Heart left ventricle (tissue), 16 donors: ENCODE data around the gene RHOH. TPM values are rescaled to one million over a fixed set of nuclear protein-coding genes. Genes with fewer than 3 reads are reported as not detected.
A peak's percentile ranks its signal among the peaks of the same experiment; 100 is the strongest.

Experiments
- ATAC-seq, 4 donors: fragments of 200-7000 bp; cut with Tn5 transposase; one replicate each; pipeline ENCODE4 v1.9.1; 2020 to 2022; ENCODE audit warnings: moderate library complexity in 4 of 4, mild to moderate bottlenecking in 3 of 4, moderate number of reproducible peaks in 1 of 4
- DNase-seq, 5 donors: peaks; one replicate each; pipeline ENCODE4 v3.0.0-alpha.2; 2020
- H3K27ac ChIP-seq, 12 donors: fragments of 200-600 bp; sonication (generic) in 4 of 12; one replicate each; pipeline versions ENCODE4 v1.5.0 to v1.8.0; 2016 to 2022; ENCODE audit warnings: mild to moderate bottlenecking in 2 of 12
- H3K27me3 ChIP-seq, 9 donors: fragments of 200-600 bp; sonication (generic) in 2 of 9; one replicate each; pipeline versions ENCODE4 v1.5.1 to v1.8.0; 2016 to 2022; ENCODE audit warnings: mild to moderate bottlenecking in 3 of 9
- H3K36me3 ChIP-seq, 9 donors: fragments of 200-600 bp; sonication (generic) in 2 of 9; one replicate each; pipeline versions ENCODE4 v1.5.0 to v1.8.0; 2018 to 2022; ENCODE audit warnings: mild to moderate bottlenecking in 2 of 9
- H3K4me1 ChIP-seq, 12 donors: fragments of 200-600 bp; sonication (generic) in 4 of 12; one replicate each; pipeline versions ENCODE4 v1.5.0 to v1.8.0; 2016 to 2022; ENCODE audit warnings: mild to moderate bottlenecking in 3 of 12
- H3K4me3 ChIP-seq, 12 donors: fragments of 200-600 bp; sonication (generic) in 4 of 12; one replicate each; pipeline versions ENCODE4 v1.5.0 to v1.8.0; 2017 to 2022; ENCODE audit warnings: mild to moderate bottlenecking in 9 of 12, moderate library complexity in 4 of 12
- H3K9me3 ChIP-seq, 12 donors: fragments of 200-600 bp; sonication (generic) in 4 of 12; one replicate each; pipeline versions ENCODE4 v1.5.0 to v1.8.0; 2016 to 2022; ENCODE audit warnings: mild to moderate bottlenecking in 1 of 12
- CTCF ChIP-seq, 12 donors: fragments of 200-600 bp; sonication (generic) in 4 of 12; IDR thresholded peaks; one replicate each; pipeline versions ENCODE4 v1.5.0 to v1.8.0; 2018 to 2022; ENCODE audit warnings: antibody characterized with exemption in 12 of 12, mild to moderate bottlenecking in 5 of 12
- POLR2A ChIP-seq, 2 donors: fragments of 450-650 bp; IDR thresholded peaks; one replicate each; pipeline ENCODE4 v1.6.1; 2017; ENCODE audit warnings: antibody characterized with exemption in 2 of 2, mild to moderate bottlenecking in 2 of 2, moderate library complexity in 2 of 2
- WGBS, 4 donors: extraction: QIAGEN DNeasy Blood & Tissue Kit in 2 of 4; methylation state at CpG; one replicate each; pipeline versions ENCODE4 v1.1.5 to v1.1.7; 2013 to 2018; 5-methylcytosine and 5-hydroxymethylcytosine counted together
- intact Hi-C, 10 donors: fragments of 100-400 bp; cut with DNase I; formaldehyde crosslinking; loops; one replicate each; pipeline versions ENCODE4 v1.11.1 to v1.14.2; 2022
- polyA plus RNA-seq, 2 donors: library from polyadenylated mRNA; stranded (reverse); fragments of 200-250 nt; gene quantifications; one replicate each; pipeline ENCODE4 v1.2.3, GENCODE V29; 2013
- total RNA-seq, 9 donors: library from RNA; depleted of rRNA in 2 of 9; stranded (reverse); fragments of >200 nt in 2 of 9; fragmentation: NEBNext Ultra II Directional in 3 of 9; extraction: Animal tissue kit (Norgen Biotek cat#: 25700) in 3 of 9; gene quantifications; one replicate each; pipeline versions ENCODE4 v1.1.0 to v1.2.4, GENCODE V29; 2016 to 2023
- donor health status: ischemic (EF 13 %, LVEDD 7.1; RV severe dilation, severe dysfunction).
- donor health status: healthy with polysubstance abuse.
- donor health status: DM: no; HTN: yes; CAD: no.
- donor health status: DM: no; HTN: no; CAD: no.
- donor health status: ischemic (EF 25% LVEDD 6.9; RV normal size, moderate dysfunction).
- donor health status: ischemic (EF 25% LVEDD 5.7; RV mildly dilated, moderate dysfunction).
- donor health status: healthy.
- donor health status: DM: yes; HTN: yes; CAD: no.
- donor health status: ischemic (EF 35%, LVEDD 5.7; RV mildly dilated, moderate dysfunction).
- donor health status: nonischemic (EF 11% LVEDD 7.7; RV severe dilation, severe dysfunction).
- donor health status: DM: yes; HTN: yes; CAD: no.
- donor health status: PGD.
- donor health status: ischemic (EF 29% LVEDD 5.4; RV normal size, mild dysfunction).
- donor health status: nonischemic (EF 23%, LVEDD 6.1; RV moderate dilation, normal function).

Gene RHOH
- total and polyA plus RNA-seq, 11 donors, result 0.30 to 6.6 (median 0.59) TPM; not detected in 5

GRCh38 chr4:40196272-40196671 lies 559 bp upstream of the RHOH start:
- TF ChIP-seq CTCF (IDR thresholded peaks at IDR 0.05) (no peak), POLR2A (IDR thresholded peaks at IDR 0.05) (no peak)
- H3K27me3 ChIP-seq, result peaks cover 0 to 6% (median 0%) of the 10 kb centered on the region in 9 donors
- peaks cover 0 to 18% (median 0%) of the 10 kb centered on the region in 12 donors for H3K4me1 ChIP-seq
- intact Hi-C loops, result no loop called here
- H3K4me3 ChIP-seq, result peak overlapping the region in 1 of 12 donors; percentile 54
- H3K36me3 ChIP-seq, result no peaks in the 10 kb centered on the region
- peak overlapping the region in 1 of 12 donors; percentile 89 for H3K27ac ChIP-seq
- WGBS, 4 donors, result 85 to 93% (median 93%) methylated on average over 8 of the region's 8 CpGs
- ATAC-seq, result no peak
- DNase-seq, result no peak
- no peaks in the 10 kb centered on the region for H3K9me3 ChIP-seq

- TF ChIP-seq POLR2A (IDR thresholded peaks at IDR 0.05) (no peak), CTCF (IDR thresholded peaks at IDR 0.05) (no peak)
- ATAC-seq (no peak), DNase-seq (no peak)
- peak overlapping the region in 4 of 12 donors; percentile 2 to 54 (median 31) for H3K4me3 ChIP-seq
- H3K9me3 ChIP-seq, result no peaks in the 10 kb centered on the region
- intact Hi-C loops, result no loop called here
- WGBS, 4 donors, result 64 to 74% (median 71%) methylated on average over 15 of the region's 15 CpGs
- no peaks in the 10 kb centered on the region for H3K36me3 ChIP-seq
- H3K27me3 ChIP-seq, result peaks cover 0 to 7% (median 0%) of the 10 kb centered on the region in 9 donors
- peaks cover 0 to 25% (median 0%) of the 10 kb centered on the region in 12 donors for H3K4me1 ChIP-seq
- peak overlapping the region in 1 of 12 donors; percentile 89 for H3K27ac ChIP-seq
Measured at GRCh38 chr4:40197879-40198689, 1.3 kb downstream of the RHOH start.

- intact Hi-C loops, result no loop called here
- H3K4me1 ChIP-seq, result peaks cover 0 to 30% (median 0%) of the 10 kb centered on the region in 12 donors
- TF ChIP-seq POLR2A (IDR thresholded peaks at IDR 0.05), result no peak
- no peak for TF ChIP-seq CTCF (IDR thresholded peaks at IDR 0.05)
- DNase-seq (no peak), ATAC-seq (no peak)
- peak overlapping the region in 3 of 12 donors; percentile 4 to 54 (median 33) for H3K4me3 ChIP-seq
- peaks cover 0 to 7% (median 0%) of the 10 kb centered on the region in 9 donors for H3K27me3 ChIP-seq
- H3K9me3 ChIP-seq, result no peaks in the 10 kb centered on the region
- 73 to 85% (median 79%) methylated on average over 6 of the region's 6 CpGs for WGBS, 4 donors
- peak overlapping the region in 1 of 12 donors; percentile 89 for H3K27ac ChIP-seq
- no peaks in the 10 kb centered on the region for H3K36me3 ChIP-seq
Measured at GRCh38 chr4:40199179-40199670, 2.4 kb downstream of the RHOH start.
